ENCODE data around the gene AFAP1L1. TPM values are rescaled to one million over a fixed set of nuclear protein-coding genes. Genes with fewer than 3 reads are reported as not detected.

The AFAP1L1 gene
- total and polyA plus RNA-seq, 2 of the 13 experiments (the other 11 are each of a cell fraction or from before 2014, with no cell fraction given): 0.38 to 1.0 TPM

DNA sequence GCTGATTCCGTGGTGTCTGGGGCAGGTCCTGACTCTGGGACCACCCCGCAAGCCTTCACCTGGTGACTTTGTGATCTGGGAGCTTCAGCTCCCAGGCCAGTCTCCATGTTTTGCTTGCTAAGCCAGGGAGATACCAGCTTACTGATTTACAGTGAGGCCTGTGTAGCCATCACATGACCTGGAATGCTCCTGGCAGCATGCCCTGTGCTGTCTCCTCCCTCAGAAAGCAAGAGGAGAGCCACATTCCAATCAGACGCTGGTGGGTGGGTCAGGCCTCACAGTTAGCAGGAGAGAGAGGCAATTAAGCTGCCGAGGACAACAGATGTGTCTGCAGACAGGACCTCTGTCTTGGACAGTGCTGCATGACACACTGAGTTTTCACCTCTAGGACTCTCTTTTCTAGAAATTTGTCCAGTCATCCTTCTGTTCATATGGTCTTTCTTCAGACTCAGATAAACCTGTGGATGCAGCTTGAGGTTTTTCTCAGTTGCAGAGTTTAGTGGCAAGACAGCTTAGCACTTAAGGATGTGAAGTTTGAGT is 49.2 kb downstream of the AFAP1L1 start (continued):
- TF ChIP-seq ZNF75D (CRISPR knock-in tag; IDR thresholded peaks at IDR 0.05; ENCODE audit: borderline replicate concordance) (no peak), RBM22 (optimal IDR thresholded peaks at IDR 0.05; ENCODE audit: low read length) (no peak), ATF7 (IDR thresholded peaks at IDR 0.05) (no peak), ATF7 (CRISPR knock-in tag; IDR thresholded peaks at IDR 0.05) (no peak), ZNF562 (CRISPR knock-in tag; IDR thresholded peaks at IDR 0.05; ENCODE audit: borderline replicate concordance) (no peak), ZNF792 (CRISPR knock-in tag; IDR thresholded peaks at IDR 0.05) (peak; percentile 75; the same call in 1 of the 2 replicates), ZNF253 (CRISPR knock-in tag; IDR thresholded peaks at IDR 0.05; ENCODE audit: borderline replicate concordance) (no peak), POGZ (CRISPR knock-in tag; IDR thresholded peaks at IDR 0.05) (0 out of 2 replicates have a peak, but pooled peaks have one; percentile 34), HMG20B (CRISPR knock-in tag; conservative IDR thresholded peaks at IDR 0.05) (0 out of 2 replicates have a peak, but pooled peaks have one; percentile 41), ZNF605 (CRISPR knock-in tag; IDR thresholded peaks at IDR 0.05) (peak; percentile 88), CBX1 (IDR thresholded peaks at IDR 0.05; ENCODE audit: low read depth) (no peak), SOX5 (CRISPR knock-in tag; IDR thresholded peaks at IDR 0.05; ENCODE audit: borderline replicate concordance) (peak; percentile 68; the same call in 1 of the 2 replicates), SMYD3 (CRISPR knock-in tag; IDR thresholded peaks at IDR 0.05) (no peak), ZFAT (CRISPR knock-in tag; conservative IDR thresholded peaks at IDR 0.05) (no peak), MTA3 (CRISPR knock-in tag; IDR thresholded peaks at IDR 0.05) (no peak), KDM2A (CRISPR knock-in tag; IDR thresholded peaks at IDR 0.05; ENCODE audit: borderline replicate concordance, low read depth) (0 out of 2 replicates have a peak, but pooled peaks have one; percentile 36), ZNF7 (CRISPR knock-in tag; IDR thresholded peaks at IDR 0.05) (no peak)
- TF ChIP-seq, protein P1, sequence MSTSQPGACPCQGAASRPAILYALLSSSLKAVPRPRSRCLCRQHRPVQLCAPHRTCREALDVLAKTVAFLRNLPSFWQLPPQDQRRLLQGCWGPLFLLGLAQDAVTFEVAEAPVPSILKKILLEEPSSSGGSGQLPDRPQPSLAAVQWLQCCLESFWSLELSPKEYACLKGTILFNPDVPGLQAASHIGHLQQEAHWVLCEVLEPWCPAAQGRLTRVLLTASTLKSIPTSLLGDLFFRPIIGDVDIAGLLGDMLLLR (CRISPR knock-in tag; IDR thresholded peaks at IDR 0.05): 0 out of 2 replicates have a peak, but pooled peaks have one; percentile 57
- TF ChIP-seq, protein P2, sequence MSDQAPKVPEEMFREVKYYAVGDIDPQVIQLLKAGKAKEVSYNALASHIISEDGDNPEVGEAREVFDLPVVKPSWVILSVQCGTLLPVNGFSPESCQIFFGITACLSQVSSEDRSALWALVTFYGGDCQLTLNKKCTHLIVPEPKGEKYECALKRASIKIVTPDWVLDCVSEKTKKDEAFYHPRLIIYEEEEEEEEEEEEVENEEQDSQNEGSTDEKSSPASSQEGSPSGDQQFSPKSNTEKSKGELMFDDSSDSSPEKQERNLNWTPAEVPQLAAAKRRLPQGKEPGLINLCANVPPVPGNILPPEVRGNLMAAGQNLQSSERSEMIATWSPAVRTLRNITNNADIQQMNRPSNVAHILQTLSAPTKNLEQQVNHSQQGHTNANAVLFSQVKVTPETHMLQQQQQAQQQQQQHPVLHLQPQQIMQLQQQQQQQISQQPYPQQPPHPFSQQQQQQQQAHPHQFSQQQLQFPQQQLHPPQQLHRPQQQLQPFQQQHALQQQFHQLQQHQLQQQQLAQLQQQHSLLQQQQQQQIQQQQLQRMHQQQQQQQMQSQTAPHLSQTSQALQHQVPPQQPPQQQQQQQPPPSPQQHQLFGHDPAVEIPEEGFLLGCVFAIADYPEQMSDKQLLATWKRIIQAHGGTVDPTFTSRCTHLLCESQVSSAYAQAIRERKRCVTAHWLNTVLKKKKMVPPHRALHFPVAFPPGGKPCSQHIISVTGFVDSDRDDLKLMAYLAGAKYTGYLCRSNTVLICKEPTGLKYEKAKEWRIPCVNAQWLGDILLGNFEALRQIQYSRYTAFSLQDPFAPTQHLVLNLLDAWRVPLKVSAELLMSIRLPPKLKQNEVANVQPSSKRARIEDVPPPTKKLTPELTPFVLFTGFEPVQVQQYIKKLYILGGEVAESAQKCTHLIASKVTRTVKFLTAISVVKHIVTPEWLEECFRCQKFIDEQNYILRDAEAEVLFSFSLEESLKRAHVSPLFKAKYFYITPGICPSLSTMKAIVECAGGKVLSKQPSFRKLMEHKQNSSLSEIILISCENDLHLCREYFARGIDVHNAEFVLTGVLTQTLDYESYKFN (CRISPR knock-in tag; conservative IDR thresholded peaks at IDR 0.05): peak; percentile 55
- TF ChIP-seq, protein P3, sequence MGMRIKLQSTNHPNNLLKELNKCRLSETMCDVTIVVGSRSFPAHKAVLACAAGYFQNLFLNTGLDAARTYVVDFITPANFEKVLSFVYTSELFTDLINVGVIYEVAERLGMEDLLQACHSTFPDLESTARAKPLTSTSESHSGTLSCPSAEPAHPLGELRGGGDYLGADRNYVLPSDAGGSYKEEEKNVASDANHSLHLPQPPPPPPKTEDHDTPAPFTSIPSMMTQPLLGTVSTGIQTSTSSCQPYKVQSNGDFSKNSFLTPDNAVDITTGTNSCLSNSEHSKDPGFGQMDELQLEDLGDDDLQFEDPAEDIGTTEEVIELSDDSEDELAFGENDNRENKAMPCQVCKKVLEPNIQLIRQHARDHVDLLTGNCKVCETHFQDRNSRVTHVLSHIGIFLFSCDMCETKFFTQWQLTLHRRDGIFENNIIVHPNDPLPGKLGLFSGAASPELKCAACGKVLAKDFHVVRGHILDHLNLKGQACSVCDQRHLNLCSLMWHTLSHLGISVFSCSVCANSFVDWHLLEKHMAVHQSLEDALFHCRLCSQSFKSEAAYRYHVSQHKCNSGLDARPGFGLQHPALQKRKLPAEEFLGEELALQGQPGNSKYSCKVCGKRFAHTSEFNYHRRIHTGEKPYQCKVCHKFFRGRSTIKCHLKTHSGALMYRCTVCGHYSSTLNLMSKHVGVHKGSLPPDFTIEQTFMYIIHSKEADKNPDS (CRISPR knock-in tag; IDR thresholded peaks at IDR 0.05): no peak
- TF ChIP-seq, protein P4, sequence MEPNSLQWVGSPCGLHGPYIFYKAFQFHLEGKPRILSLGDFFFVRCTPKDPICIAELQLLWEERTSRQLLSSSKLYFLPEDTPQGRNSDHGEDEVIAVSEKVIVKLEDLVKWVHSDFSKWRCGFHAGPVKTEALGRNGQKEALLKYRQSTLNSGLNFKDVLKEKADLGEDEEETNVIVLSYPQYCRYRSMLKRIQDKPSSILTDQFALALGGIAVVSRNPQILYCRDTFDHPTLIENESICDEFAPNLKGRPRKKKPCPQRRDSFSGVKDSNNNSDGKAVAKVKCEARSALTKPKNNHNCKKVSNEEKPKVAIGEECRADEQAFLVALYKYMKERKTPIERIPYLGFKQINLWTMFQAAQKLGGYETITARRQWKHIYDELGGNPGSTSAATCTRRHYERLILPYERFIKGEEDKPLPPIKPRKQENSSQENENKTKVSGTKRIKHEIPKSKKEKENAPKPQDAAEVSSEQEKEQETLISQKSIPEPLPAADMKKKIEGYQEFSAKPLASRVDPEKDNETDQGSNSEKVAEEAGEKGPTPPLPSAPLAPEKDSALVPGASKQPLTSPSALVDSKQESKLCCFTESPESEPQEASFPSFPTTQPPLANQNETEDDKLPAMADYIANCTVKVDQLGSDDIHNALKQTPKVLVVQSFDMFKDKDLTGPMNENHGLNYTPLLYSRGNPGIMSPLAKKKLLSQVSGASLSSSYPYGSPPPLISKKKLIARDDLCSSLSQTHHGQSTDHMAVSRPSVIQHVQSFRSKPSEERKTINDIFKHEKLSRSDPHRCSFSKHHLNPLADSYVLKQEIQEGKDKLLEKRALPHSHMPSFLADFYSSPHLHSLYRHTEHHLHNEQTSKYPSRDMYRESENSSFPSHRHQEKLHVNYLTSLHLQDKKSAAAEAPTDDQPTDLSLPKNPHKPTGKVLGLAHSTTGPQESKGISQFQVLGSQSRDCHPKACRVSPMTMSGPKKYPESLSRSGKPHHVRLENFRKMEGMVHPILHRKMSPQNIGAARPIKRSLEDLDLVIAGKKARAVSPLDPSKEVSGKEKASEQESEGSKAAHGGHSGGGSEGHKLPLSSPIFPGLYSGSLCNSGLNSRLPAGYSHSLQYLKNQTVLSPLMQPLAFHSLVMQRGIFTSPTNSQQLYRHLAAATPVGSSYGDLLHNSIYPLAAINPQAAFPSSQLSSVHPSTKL (CRISPR knock-in tag; IDR thresholded peaks at IDR 0.05): peak; percentile 59

Data from HepG2 (cell line).